ENCODE data around the gene JRKL. TPM values are rescaled to one million over a fixed set of nuclear protein-coding genes. Genes with fewer than 3 reads are reported as not detected.
"Not testable (repeated sequence)": the region's sequence is repeated elsewhere in the genome, so short reads cannot be mapped to it uniquely, and the experiment has no call there.

JRKL gene
- total RNA-seq, 3 donors from 2014 or later, result 8.9 to 11.4 (median 9.4) TPM

DNA sequence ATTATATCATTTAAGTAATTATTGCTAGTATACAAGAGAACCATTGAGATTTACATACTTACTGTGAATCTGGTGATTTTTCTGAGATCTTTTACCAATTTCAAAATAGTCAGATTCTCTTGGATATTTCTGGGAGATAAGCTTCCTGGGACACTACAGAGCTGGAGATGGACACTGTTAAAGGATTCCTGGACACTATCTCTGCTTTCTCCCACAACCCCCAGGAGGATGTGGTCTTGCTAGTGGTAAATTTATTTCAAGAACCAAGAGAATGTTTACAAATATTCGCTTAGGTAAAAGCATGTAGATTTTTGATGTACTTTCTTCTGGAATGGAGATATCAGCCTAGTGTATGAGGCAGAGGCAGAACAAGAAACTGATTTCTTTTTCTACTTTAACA lies 13.0 kb upstream of the JRKL start:
- ATAC-seq, result no peak
- DNase-seq, result no peak
- H3K4me1 Mint-ChIP-seq (ENCODE audit: low read depth), result no peaks in the 10 kb centered on the region
- H3K9me3 Mint-ChIP-seq, result no peaks in the 10 kb centered on the region
- H3K36me3 Mint-ChIP-seq (ENCODE audit: insufficient read depth), result peaks cover 33% of the 10 kb centered on the region
- no peaks in the 10 kb centered on the region for H3K27me3 Mint-ChIP-seq (ENCODE audit: low read depth)
- H3K4me3 Mint-ChIP-seq, result no peak overlapping the region

DNA sequence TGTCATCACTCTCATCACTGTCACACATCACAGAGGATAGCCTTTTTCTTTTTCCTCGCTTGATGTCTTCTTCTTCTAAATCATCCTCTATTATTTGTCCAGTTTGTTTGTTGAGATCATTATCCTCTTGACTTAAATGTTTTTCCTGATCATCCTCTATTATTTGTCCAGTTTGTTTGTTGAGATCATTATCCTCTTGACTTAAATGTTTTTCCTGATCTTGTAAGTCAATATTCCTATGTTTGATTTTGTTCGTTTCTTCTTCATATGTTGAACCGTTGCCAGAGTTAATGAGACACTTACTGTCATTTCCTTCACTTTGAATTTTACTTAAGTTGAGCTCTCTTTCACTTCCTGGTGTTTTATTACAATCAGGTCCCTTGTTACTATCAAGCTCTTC lies 5.7 kb upstream of the JRKL start:
- Mint-ChIP-seq H3K9me3 (no peaks in the 10 kb centered on the region), H3K4me3 (peak overlapping the region; percentile 61), H3K27me3 (ENCODE audit: low read depth) (no peaks in the 10 kb centered on the region), H3K36me3 (ENCODE audit: insufficient read depth) (peaks cover 30% of the 10 kb centered on the region), H3K4me1 (ENCODE audit: low read depth) (peaks cover 42% of the 10 kb centered on the region)
- ATAC-seq (no peak), DNase-seq (no peak)

DNA sequence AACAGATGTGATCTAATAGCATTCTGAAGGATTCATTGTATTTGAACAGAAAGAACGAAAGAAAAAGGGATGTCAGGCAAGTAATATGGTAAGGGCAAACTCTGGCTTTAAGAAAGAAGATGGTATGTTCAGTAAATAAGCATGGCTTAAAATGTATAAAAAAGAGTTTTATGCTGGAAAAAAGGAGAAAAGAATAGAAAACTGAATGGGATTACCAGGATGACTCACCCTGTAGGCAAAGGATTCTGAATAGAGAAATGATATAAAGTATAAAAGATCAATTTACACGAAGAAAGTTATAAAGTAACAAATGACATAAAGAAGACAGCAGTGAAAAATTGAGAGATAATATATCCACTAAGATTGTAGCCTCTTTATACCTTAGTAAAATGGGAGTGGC lies 4.6 kb upstream of the JRKL start:
- H3K4me3 Mint-ChIP-seq, result no peak overlapping the region

DNA sequence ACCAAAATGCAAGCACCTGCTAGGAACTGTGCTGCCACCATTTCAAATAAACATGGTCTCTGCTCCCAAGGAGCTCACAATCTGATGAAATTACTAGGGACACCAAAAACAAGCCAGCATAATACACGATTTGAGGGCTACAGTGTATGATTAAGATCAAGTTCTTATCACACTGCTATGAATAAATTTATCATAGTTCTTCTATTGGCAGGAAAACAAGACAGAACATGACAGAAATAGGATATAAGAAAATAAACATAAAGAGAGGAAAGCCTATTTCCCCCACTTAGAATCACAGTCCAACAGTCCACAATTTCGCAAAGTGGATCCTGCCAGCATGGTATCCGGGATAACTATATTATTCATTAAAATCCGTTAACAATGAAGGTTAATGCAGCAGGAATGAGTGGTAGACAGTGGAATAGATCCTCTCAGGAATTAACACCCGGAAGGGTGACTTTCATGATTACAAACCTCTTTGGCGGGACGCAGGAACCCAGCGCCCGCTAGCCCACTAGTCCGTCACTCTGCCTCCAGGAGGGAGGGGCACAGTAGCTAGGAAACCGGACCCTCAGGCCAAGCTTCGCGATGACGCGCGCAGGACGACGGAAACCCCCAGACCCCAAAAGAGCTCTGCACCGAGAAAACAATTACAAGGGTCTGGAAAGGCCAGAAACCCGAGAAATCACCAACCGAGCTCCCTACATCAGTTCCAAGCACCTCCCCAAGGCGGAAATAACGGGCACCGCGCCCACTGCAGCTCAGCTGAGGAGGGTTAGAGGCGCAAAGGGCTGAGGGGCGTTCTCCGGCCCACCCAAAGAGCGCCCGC lies 708 bp upstream of the JRKL start:
- Mint-ChIP-seq H3K36me3 (ENCODE audit: insufficient read depth) (peaks cover 26% of the 10 kb centered on the region), H3K4me1 (ENCODE audit: low read depth) (peaks cover 60% of the 10 kb centered on the region), H3K4me3 (peak overlapping the region; percentile 97), H3K9me3 (peaks cover 11% of the 10 kb centered on the region), H3K27me3 (ENCODE audit: low read depth) (no peaks in the 10 kb centered on the region)
- ATAC-seq (peak; percentile 50 to 60), DNase-seq (no peak)

More for the DNA sequence above, 4.6 kb upstream of the JRKL start:
- Mint-ChIP-seq H3K9me3 (no peaks in the 10 kb centered on the region), H3K36me3 (ENCODE audit: insufficient read depth) (peaks cover 25% of the 10 kb centered on the region), H3K4me1 (ENCODE audit: low read depth) (peaks cover 43% of the 10 kb centered on the region), H3K27me3 (ENCODE audit: low read depth) (no peaks in the 10 kb centered on the region)
- DNase-seq, result no peak
- ATAC-seq, result no peak

DNA sequence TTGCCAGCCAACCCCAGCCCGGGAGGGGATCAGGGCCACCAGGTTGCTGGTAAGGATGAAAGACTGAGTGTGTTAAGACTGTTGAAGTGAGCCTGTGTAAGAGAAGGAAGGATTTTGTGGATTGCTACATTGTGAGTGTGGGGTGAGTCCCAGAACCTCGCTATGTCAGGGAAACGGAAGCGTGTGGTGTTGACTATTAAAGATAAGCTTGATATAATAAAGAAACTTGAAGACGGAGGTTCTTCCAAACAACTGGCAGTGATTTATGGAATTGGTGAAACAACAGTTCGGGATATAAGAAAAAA lies 627 bp downstream of the JRKL start:
- Mint-ChIP-seq H3K4me1 (ENCODE audit: low read depth) (peaks cover 57% of the 10 kb centered on the region), H3K27me3 (ENCODE audit: low read depth) (no peaks in the 10 kb centered on the region), H3K4me3 (peak overlapping the region; percentile 97), H3K9me3 (peaks cover 11% of the 10 kb centered on the region), H3K36me3 (ENCODE audit: insufficient read depth) (peaks cover 19% of the 10 kb centered on the region)
- ATAC-seq (no peak), DNase-seq (no peak)

DNA sequence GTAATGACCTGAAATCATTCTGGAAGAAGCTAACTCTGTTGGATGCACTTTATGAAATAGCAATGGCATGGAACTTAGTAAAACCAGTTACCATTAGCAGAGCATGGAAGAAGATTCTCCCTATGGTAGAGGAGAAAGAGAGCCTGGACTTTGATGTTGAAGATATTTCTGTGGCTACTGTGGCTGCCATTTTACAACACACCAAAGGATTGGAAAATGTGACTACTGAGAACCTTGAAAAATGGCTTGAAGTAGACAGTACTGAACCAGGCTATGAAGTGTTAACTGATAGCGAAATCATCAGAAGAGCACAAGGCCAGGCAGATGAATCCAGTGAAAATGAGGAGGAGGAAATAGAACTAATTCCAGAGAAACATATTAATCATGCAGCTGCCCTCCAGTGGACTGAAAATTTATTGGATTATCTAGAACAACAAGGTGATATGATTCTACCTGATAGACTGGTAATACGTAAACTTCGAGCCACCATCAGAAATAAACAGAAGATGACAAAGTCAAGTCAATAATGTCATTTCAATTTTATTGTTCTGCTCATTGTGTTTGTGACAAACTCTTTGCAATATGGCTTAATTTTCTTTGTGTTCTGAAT lies 2.0 kb downstream of the JRKL start:
- Mint-ChIP-seq H3K9me3 (peaks cover 11% of the 10 kb centered on the region), H3K27me3 (ENCODE audit: low read depth) (no peaks in the 10 kb centered on the region), H3K4me3 (peak overlapping the region; percentile 97), H3K4me1 (ENCODE audit: low read depth) (peaks cover 52% of the 10 kb centered on the region), H3K36me3 (ENCODE audit: insufficient read depth) (peaks cover 18% of the 10 kb centered on the region)
- ATAC-seq (no peak), DNase-seq (no peak)

DNA sequence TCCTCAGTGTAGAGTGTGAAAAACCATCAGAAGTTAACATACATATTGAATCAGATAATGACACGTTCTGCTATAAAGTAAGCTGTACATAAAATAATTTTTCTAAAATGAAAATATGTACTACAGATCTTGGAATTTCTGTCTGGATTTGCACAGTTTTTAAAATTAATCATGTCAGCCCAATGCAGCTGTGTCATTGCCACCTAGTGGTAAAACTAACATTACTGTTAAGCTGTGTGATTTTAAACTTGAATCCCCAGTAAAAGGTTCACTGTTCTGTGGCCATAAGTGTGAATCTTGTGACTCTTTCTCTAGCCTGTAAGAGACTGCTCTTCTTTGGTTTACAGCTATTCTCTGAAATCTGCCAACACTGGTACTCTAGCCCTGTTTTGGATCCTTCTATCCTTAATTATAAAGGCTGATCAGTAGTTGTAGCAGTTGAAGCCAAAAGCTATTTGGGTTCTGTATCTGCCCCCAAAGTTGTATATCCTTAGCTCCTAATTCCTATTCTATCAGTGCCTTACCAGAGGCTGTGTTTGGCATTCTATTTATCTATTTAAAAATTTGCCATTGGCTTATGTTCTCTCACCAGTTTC lies 4.0 kb downstream of the JRKL start:
- no peaks in the 10 kb centered on the region for H3K27me3 Mint-ChIP-seq (ENCODE audit: low read depth)
- no peak overlapping the region for H3K4me3 Mint-ChIP-seq
- peaks cover 15% of the 10 kb centered on the region for H3K36me3 Mint-ChIP-seq (ENCODE audit: insufficient read depth)
- peaks cover 34% of the 10 kb centered on the region for H3K4me1 Mint-ChIP-seq (ENCODE audit: low read depth)
- DNase-seq (no peak), ATAC-seq (no peak)
- peaks cover 11% of the 10 kb centered on the region for H3K9me3 Mint-ChIP-seq

DNA sequence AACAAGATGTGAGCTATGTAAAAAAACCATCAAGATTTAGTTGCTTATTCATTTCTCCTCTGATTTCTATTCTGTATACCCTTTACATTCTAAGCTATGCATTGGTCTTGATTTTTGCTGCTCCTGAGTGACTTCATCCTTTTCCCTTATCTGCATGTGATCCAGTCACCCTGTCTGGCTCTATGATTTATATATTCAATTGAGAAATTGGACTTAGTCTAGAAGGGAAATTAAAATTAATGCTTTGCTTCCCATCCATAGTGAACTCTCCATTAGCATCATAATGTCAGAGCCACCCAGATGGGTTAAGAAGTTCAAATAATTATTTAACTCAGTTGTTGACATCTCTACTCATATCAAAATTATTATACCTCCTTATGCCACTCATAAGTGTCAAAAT lies 5.0 kb downstream of the JRKL start:
- H3K9me3 Mint-ChIP-seq, result peaks cover 11% of the 10 kb centered on the region
- peaks cover 15% of the 10 kb centered on the region for H3K36me3 Mint-ChIP-seq (ENCODE audit: insufficient read depth)
- no peaks in the 10 kb centered on the region for H3K27me3 Mint-ChIP-seq (ENCODE audit: low read depth)
- no peak overlapping the region for H3K4me3 Mint-ChIP-seq
- peaks cover 32% of the 10 kb centered on the region for H3K4me1 Mint-ChIP-seq (ENCODE audit: low read depth)
- no peak for ATAC-seq
- DNase-seq, result no peak

DNA sequence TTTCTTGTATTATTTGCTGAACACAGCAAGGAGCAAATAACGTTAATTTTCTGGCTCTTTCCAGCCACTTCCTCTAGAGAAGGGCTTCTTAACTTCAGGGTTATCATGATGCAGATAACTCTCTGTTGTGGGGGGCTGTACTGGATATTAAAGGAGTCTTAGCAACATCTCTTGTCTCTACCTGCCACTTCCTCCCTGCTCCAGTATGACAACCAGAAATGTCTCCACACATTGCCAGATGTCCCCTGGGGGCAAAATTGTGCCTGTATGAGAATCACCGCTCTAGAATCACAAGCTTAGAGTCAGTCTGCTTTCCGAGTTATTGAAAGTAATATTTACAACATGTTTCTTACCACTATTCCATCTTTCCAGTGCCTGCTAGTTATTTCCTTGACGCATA lies 6.8 kb downstream of the JRKL start:
- Mint-ChIP-seq H3K9me3 (peaks cover 1% of the 10 kb centered on the region), H3K4me1 (ENCODE audit: low read depth) (peaks cover 17% of the 10 kb centered on the region), H3K36me3 (ENCODE audit: insufficient read depth) (peaks cover 2% of the 10 kb centered on the region), H3K4me3 (no peak overlapping the region), H3K27me3 (ENCODE audit: low read depth) (no peaks in the 10 kb centered on the region)
- no peak for DNase-seq
- no peak for ATAC-seq

DNA sequence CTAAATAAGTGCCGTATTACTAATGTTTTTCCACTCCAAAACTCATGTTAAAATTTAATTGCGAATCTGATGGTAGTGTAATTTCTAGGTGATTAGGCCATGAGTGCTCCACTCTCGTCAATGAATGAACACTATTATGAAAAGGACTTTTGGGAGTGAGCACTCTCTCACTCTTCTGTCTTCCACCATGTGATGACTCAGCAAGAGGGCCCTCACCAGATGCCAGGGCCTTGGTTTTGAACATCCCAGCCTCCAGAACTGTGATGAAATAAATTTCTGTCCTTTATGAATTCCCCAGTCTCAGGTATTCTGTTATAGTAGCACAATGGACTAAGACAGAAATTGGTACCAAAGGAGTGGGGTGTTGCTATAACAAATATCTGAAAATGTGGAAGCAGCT lies 8.1 kb downstream of the JRKL start:
- H3K36me3 Mint-ChIP-seq (ENCODE audit: insufficient read depth), result no peaks in the 10 kb centered on the region
- no peak for ATAC-seq
- H3K27me3 Mint-ChIP-seq (ENCODE audit: low read depth), result no peaks in the 10 kb centered on the region
- H3K9me3 Mint-ChIP-seq, result no peaks in the 10 kb centered on the region
- DNase-seq, result no peak
- no peak overlapping the region for H3K4me3 Mint-ChIP-seq
- H3K4me1 Mint-ChIP-seq (ENCODE audit: low read depth), result peaks cover 9% of the 10 kb centered on the region

DNA sequence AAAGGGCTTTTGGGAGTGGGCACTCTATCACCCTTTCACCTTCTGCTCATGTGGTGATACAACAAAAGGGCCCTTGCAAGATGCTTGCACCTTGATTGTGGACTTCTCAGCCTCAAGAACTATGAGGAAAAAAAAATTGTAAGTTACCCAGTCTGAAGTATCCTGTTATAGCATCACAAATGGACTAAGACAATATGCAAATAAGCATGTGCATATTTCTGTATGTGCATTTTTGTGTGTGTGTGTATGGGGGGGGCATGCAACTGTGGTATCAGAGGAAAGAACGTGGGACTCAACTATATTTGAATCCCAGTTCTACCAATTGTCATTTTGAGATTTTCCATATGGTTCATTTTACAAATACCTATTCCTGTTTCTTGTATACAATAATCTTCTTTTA lies 10.9 kb downstream of the JRKL start:
- no peak for ATAC-seq
- no peaks in the 10 kb centered on the region for H3K36me3 Mint-ChIP-seq (ENCODE audit: insufficient read depth)

DNA sequence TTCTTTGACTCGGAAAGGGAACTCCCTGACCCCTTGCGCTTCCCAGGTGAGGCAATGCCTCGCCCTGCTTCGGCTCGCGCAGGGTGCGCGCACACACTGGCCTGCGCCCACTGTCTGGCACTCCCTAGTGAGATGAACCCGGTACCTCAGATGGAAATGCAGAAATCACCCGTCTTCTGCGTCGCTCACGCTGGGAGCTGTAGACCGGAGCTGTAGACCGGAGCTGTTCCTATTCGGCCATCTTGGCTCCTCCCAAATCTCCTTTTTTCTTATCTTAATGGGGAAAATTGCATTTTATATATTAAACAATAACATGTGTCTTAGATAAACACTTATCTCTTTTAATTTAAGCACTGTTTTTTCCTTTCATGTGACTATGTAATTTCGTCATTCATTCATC lies 21.6 kb downstream of the JRKL start:
- H3K36me3 Mint-ChIP-seq (ENCODE audit: insufficient read depth); DNase-seq; H3K4me1 Mint-ChIP-seq (ENCODE audit: low read depth); H3K9me3 Mint-ChIP-seq; ATAC-seq: not testable (repeated sequence)
- peak overlapping the region; percentile 62 for H3K4me3 Mint-ChIP-seq
- peaks cover 11% of the 10 kb centered on the region for H3K27me3 Mint-ChIP-seq (ENCODE audit: low read depth)

More for the DNA sequence above, 10.9 kb downstream of the JRKL start:
- no peaks in the 10 kb centered on the region for H3K9me3 Mint-ChIP-seq
- no peaks in the 10 kb centered on the region for H3K27me3 Mint-ChIP-seq (ENCODE audit: low read depth)
- no peak for DNase-seq
- H3K4me1 Mint-ChIP-seq (ENCODE audit: low read depth), result peaks cover 2% of the 10 kb centered on the region
- no peak overlapping the region for H3K4me3 Mint-ChIP-seq

DNA sequence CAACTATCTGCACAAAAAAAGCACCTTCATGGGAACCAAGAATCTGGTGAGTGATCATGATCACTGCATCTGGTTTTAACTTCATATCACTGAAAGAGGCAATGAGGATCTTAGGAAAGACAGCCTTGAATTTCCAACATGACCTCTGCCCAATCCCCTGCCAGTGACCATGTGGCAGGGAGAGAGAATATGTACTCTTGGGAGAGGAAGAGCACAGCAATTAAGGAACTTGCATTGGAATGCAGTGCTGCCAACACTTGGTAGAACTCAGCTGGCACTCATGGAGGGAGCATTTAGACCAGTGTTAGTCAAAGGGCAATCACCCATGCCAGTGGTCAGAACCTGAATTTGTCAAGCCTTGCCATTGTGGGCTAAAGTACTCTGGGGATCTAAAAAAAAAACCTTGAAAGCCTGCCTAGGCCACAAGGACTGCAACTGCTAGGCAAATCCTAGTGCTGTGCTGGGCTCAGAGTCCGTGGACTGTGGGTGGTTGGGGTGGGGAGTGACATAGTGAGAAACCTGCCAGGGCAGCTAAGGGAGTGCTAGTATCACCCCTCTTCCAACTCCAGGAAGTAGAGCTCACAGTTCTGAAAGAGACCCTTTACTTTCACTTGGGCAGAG lies 23.1 kb downstream of the JRKL start:
- Mint-ChIP-seq H3K4me1 (ENCODE audit: low read depth) (no peaks in the 10 kb centered on the region), H3K36me3 (ENCODE audit: insufficient read depth) (no peaks in the 10 kb centered on the region), H3K9me3 (no peaks in the 10 kb centered on the region), H3K4me3 (no peak overlapping the region), H3K27me3 (ENCODE audit: low read depth) (peaks cover 11% of the 10 kb centered on the region)
- no peak for DNase-seq
- ATAC-seq, result no peak

DNA sequence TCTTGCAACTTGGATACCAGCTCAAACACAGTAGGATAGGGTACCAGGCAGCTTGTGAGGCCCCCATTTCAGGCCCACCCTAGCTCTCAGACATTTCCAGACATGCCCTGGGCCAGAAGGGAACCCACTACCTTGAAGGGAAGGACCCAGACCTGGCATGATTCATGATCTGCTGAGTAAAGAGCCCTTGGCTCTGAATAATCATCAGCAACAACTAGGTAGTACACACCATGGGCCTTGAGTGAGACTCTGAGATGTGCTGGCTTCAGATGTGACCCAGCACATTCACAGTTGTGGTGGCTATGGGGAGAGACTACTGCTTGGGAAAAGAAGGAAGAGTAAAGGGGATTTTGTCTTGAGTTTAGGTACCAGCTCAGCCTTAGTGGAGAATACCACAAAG lies 23.6 kb downstream of the JRKL start:
- DNase-seq, result no peak
- Mint-ChIP-seq H3K4me3 (no peak overlapping the region), H3K9me3 (no peaks in the 10 kb centered on the region), H3K4me1 (ENCODE audit: low read depth) (no peaks in the 10 kb centered on the region), H3K27me3 (ENCODE audit: low read depth) (peaks cover 13% of the 10 kb centered on the region), H3K36me3 (ENCODE audit: insufficient read depth) (no peaks in the 10 kb centered on the region)
- no peak for ATAC-seq
